GM18505 (cell line): ENCODE results near the gene TRIM36.

ENCODE experiments used
- ATAC-seq: cut with Tn5 transposase; IDR thresholded peaks from one replicate; pipeline ENCODE4 v1.9.1; 2021; ENCODE audit not compliant: unreplicated experiment
- POLR2A ChIP-seq: IDR thresholded peaks from 4 replicates; pipeline ENCODE4 v1.6.1; 2011; ENCODE audit warnings: borderline replicate concordance; ENCODE audit not compliant: insufficient read depth, insufficient read length; ENCODE audit errors: extremely low read depth

Gene TRIM36

DNA sequence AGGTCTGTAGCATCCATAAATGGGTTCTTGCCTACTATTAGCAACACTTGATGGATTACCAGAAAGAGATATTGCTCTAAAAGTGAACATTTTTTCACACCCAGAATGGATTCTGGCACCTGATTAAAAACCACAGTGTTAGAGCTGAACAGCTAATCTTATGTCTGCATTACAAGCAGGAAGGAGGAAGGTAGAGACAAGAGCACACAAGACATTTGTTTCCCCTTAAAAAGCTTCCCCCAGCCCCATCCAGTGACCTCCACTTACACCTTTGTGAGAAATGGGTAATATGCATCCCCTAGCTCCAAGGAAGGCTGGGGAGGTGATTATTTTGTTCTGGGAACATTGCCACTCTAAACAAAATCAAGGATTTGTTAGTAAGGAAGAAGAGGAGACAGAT, 12.0 kb upstream of the TRIM36 start:
- ATAC-seq, result no peak
- no peak for TF ChIP-seq POLR2A

- ATAC-seq, result peak; percentile 65
- TF ChIP-seq POLR2A, result no peak
These were observed 10.5 kb upstream of the TRIM36 start for GRCh38 chr5:115180165-115180709.

- no peak for TF ChIP-seq POLR2A
- ATAC-seq, result peak; percentile 37
These were observed 9.9 kb upstream of the TRIM36 start for GRCh38 chr5:115179394-115180164.

GRCh38 chr5:115179030-115179393, 9.3 kb upstream of the TRIM36 start:
- no peak for TF ChIP-seq POLR2A
- no peak for ATAC-seq

DNA sequence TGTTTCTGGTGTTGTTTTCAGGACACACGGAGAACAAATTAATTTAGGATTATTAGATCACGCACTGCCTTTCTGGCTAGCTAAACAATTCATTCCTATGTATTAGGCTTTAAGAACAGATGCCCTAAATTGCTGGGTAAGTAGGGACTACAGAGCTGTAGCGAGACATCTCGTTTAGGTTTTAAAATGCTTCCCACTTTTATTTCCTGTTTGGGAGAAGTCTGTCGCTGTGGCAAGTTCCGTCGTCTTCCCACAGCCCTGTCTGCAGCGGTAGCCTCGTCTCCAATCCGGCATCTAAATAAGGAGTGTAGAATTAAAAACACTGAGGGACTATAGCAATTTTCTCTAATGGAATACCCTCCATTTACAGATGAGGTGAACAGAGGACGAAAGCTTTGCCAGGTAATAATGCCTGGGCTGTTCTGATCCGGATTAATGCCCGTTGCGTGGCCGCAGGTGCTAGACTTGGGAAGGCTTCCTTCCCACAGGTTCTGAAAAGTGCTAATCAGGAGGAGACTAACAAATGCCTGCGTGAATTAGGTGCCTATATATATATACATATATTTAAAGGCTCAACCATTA, 1.3 kb upstream of the TRIM36 start:
- ATAC-seq, result no peak
- no peak for TF ChIP-seq POLR2A

- peak; percentile 52 for ATAC-seq
- TF ChIP-seq POLR2A, result no peak
These were observed 623 bp upstream of the TRIM36 start for GRCh38 chr5:115170134-115170928.

- TF ChIP-seq POLR2A, result no peak
- no peak for ATAC-seq
These were observed 750 bp downstream of the TRIM36 start for GRCh38 chr5:115168829-115169486.

GRCh38 chr5:115166744-115167393, 2.8 kb downstream of the TRIM36 start:
- no peak for TF ChIP-seq POLR2A
- no peak for ATAC-seq

- ATAC-seq, result no peak
- TF ChIP-seq POLR2A, result no peak
These were observed 3.9 kb downstream of the TRIM36 start for GRCh38 chr5:115165790-115166189.

- TF ChIP-seq POLR2A, result no peak
- ATAC-seq, result no peak
These were observed 8.7 kb downstream of the TRIM36 start for GRCh38 chr5:115160975-115161475.

DNA sequence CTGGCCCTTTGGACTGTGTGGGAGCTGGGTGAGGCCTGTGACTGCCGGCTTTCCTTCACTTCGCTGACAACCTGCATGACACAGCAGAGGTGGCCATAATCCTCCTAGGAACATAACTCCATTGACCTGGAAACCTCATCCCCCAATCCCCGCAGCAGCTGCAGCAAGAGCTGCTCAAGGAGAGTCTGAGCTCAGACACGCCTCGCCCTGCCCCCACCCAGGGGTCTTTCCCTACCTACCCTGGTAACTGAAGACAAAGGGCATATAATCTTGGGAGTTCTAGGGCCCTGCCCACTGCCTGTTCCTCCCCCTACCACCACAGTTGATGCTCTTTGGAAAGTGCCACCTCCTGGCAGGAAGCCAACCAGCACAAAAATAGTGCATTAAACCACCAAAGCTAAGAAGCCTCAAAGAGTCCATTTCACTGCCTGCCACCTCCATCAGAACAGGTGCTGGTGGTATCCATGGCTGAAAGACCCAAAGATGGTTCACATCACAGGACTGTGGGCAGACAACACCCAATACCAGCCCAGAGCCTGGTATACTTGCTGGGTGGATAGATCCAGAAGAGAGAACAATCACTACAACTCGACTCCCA, 18.4 kb downstream of the TRIM36 start:
- TF ChIP-seq POLR2A, result no peak
- ATAC-seq, result no peak

GRCh38 chr5:115150512-115150911, 19.2 kb downstream of the TRIM36 start:
- no peak for ATAC-seq

More at GRCh38 chr5:115150512-115150911, 19.2 kb downstream of the TRIM36 start:
- TF ChIP-seq POLR2A, result no peak
